WI38 (cell line): ENCODE measurements around the gene TET3.

ENCODE experiments used
- H3K4me3 ChIP-seq: 2 replicates; pipeline ENCODE4 v1.5.1; 2011; ENCODE audit warnings: low read depth, mild to moderate bottlenecking, control low read depth, low read length
- CTCF ChIP-seq: IDR thresholded peaks from 2 replicates; pipeline ENCODE4 v1.5.1; 2012; ENCODE audit warnings: low read depth, mild to moderate bottlenecking, control low read depth, low read length

The TET3 gene

GRCh38 chr2:73965053-73965452 is 19.7 kb upstream of the TET3 start:
- no peak for TF ChIP-seq CTCF
- no peak overlapping the region for H3K4me3 ChIP-seq

GRCh38 chr2:73968357-73968937 is 16.3 kb upstream of the TET3 start:
- no peak for TF ChIP-seq CTCF
- no peak overlapping the region for H3K4me3 ChIP-seq

- H3K4me3 ChIP-seq, result no peak overlapping the region
- no peak for TF ChIP-seq CTCF
Observed at GRCh38 chr2:73969356-73969755, 15.4 kb upstream of the TET3 start.

GRCh38 chr2:73970141-73970803 is 14.4 kb upstream of the TET3 start:
- no peak overlapping the region for H3K4me3 ChIP-seq
- no peak for TF ChIP-seq CTCF

GRCh38 chr2:73970850-73971471 is 13.7 kb upstream of the TET3 start:
- H3K4me3 ChIP-seq, result no peak overlapping the region
- TF ChIP-seq CTCF, result no peak

- no peak overlapping the region for H3K4me3 ChIP-seq
- TF ChIP-seq CTCF, result no peak
Observed at GRCh38 chr2:73971722-73972121, 13.0 kb upstream of the TET3 start.

- no peak for TF ChIP-seq CTCF
- H3K4me3 ChIP-seq, result no peak overlapping the region
Observed at GRCh38 chr2:73972846-73973245, 11.9 kb upstream of the TET3 start.
